Suprapubic skin (tissue), 4 donors: Measurements from ENCODE around the gene THSD7B.

Source experiments
- CTCF ChIP-seq, 2 donors: fragments of 200-600 bp in 1 of 2; fragments of 450-650 bp in 1 of 2; sonication (generic) in 1 of 2; IDR thresholded peaks; one replicate each; pipeline ENCODE4 v1.5.1; 2016 to 2019; ENCODE audit warnings: antibody characterized with exemption in 2 of 2, mild to moderate bottlenecking in 1 of 2, moderate library complexity in 1 of 2
- EP300 ChIP-seq: sonication (generic); formaldehyde crosslinking; IDR thresholded peaks from one replicate; pipeline ENCODE4 v1.6.1; 2017; ENCODE audit warnings: antibody characterized with exemption
- POLR2A ChIP-seq, 2 donors: fragments of 450-650 bp; IDR thresholded peaks; one replicate each; pipeline ENCODE4 v1.6.1; 2017; ENCODE audit warnings: antibody characterized with exemption in 2 of 2, mild to moderate bottlenecking in 2 of 2, moderate library complexity in 2 of 2
- POLR2AphosphoS5 ChIP-seq, 3 donors: sonication (generic); formaldehyde crosslinking; IDR thresholded peaks; one replicate each; pipeline ENCODE4 v1.6.1; 2017; ENCODE audit warnings: antibody characterized with exemption in 3 of 3

DNA sequence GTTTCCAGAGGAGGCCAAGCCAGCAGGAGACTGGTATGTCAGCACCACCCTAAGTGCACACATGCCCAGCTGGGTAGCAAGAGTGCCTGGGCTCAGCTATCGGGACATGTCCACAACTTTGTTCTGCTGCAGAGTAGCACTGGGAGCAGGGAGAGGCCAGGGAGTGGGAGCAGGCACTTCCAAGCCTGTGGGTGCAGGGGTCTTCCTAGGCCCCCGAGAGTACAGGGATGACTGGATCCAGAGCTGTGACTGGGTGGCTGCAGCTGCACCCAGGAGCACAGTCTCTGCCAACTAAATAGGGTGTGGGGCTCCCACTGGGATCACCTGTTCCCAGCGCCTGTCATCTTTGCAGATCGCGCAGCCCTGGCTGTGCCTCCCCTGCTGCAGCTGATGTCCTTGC is 943.0 kb downstream of the THSD7B start:
- no peak for TF ChIP-seq CTCF (IDR thresholded peaks at IDR 0.05)
- TF ChIP-seq POLR2AphosphoS5 (IDR thresholded peaks at IDR 0.05), result no peak
- TF ChIP-seq EP300, result no peak
- no peak for TF ChIP-seq POLR2A (IDR thresholded peaks at IDR 0.05)
